H7 (cell line): Measurements from ENCODE around the gene TOP3B. TPM values are rescaled to one million over a fixed set of nuclear protein-coding genes. Genes with fewer than 3 reads are reported as not detected.

ENCODE experiments used
- DNase-seq: peaks from one replicate; pipeline ENCODE4 v3.0.0; 2012
- H3K27me3 ChIP-seq: 2 replicates; pipeline ENCODE4 v1.6.0; 2011; ENCODE audit warnings: mild to moderate bottlenecking, low read length; ENCODE audit not compliant: control insufficient read depth, insufficient read depth
- H3K36me3 ChIP-seq: replicated peaks from 2 replicates; pipeline ENCODE4 v1.5.1; 2011; ENCODE audit warnings: low read length; ENCODE audit not compliant: control insufficient read depth, insufficient read depth
- H3K4me3 ChIP-seq: 2 replicates; pipeline ENCODE4 v1.5.1; 2011; ENCODE audit warnings: low read depth, mild to moderate bottlenecking, control low read depth, low read length, moderate library complexity; ENCODE audit not compliant: insufficient read depth
- total RNA-seq: library from RNA; depleted of rRNA; stranded (reverse); fragments of >200 nt; shearing (Covaris generic); gene quantifications from 2 replicates; pipeline ENCODE4 v1.2.3, GENCODE V29; 2014

Gene TOP3B
- total RNA-seq, 1 experiment from 2014 or later: 53.8 TPM

DNA sequence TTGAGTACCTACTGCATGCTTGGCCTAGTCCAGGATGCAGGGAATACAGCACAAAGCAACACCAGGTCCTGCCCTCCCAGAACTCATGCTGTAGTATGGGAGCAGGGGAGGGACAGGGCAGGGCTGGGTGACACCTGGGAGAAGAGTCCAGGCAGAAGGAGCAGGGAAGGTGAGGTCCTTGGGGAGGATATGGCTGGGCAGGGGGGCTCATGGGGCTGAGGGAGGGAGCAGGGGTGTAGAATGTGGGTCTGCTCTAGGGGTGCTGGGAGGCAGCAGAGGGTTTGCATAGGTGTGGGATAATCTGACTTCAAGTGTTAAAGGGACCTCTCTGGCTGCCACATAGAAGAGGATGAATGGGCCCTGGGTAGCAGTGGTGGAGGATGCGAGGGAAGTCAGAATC is 4.8 kb downstream of the TOP3B start:
- H3K36me3 ChIP-seq: peaks cover 9% of the 10 kb centered on the region
- DNase-seq: no peak
- no peaks in the 10 kb centered on the region for H3K27me3 ChIP-seq
- H3K4me3 ChIP-seq: no peak overlapping the region

DNA sequence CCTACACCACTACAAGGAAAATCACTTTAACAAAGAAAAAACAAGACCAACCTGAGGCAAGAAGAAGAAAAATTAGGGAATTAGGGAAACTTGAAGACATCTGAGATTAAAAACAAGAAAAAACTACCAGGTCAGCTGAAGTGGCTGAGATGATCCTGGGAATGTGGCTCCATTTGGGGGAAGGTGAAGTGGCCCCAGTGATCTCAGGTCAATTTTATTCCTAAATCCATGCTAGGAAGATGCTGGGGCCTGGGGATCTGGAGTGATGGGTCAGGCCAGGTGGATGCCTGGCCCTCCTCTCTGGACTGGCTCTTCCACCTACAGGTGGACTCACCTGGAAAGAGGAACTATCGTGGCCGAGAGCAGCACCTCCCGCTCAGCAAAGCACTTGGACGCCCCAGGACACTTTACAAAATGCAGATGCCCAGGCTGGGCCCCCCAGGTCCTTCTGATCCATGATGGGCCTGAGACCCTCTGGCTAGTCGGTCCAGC is 6.7 kb downstream of the TOP3B start:
- H3K36me3 ChIP-seq: peaks cover 22% of the 10 kb centered on the region
- no peak for DNase-seq
- no peak overlapping the region for H3K4me3 ChIP-seq
- no peaks in the 10 kb centered on the region for H3K27me3 ChIP-seq

DNA sequence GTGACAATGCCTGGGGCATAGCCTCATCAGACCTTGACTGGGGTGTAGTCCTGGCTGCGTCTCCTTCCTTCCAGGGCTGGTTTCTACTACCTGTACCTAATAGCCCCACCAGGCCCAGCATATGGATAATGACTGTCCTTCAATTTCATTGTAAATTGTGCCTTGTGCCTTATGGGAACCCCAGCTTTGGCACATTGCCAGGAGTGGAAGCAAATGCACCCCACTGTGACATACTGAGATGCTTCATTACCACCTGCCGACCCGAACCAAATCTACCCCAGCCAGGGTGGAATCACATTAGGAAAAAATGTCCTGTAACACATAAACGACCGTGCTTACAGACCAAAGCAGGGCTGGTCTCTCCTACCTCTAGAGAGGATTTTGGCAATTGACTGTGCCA is 7.3 kb downstream of the TOP3B start:
- Histone ChIP-seq H3K4me3 (no peak overlapping the region), H3K27me3 (no peaks in the 10 kb centered on the region), H3K36me3 (peaks cover 24% of the 10 kb centered on the region)
- DNase-seq: no peak

DNA sequence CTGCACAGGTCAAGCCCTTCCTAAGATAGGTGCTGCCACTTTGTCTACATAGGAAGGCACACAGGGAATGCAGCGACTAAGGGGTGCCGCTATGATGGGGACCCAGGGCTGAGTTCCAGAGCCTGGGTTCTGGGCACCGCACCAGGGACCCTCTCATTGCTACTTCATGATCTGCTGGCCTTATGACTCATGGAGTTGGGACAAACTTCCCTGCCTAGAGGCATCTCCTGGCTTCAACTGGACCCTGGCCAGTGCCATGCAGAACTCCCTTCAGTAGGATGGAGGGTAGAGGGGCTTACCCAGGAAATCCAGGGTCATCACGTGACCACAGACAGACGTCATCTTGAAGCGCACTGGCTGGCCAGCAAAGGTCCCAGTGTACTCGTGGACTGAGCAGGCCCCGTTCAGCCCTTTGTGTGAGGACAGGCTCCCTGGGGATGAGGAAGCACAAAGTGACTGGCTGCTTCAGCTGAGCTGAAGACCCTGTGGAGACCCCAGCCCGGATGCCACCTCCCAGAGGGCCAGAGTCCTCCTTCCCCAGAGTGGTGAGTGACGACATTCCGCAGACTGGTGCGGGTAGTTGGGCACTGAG is 8.4 kb downstream of the TOP3B start:
- Histone ChIP-seq H3K27me3 (no peaks in the 10 kb centered on the region), H3K36me3 (peaks cover 26% of the 10 kb centered on the region), H3K4me3 (no peak overlapping the region)
- DNase-seq: no peak

DNA sequence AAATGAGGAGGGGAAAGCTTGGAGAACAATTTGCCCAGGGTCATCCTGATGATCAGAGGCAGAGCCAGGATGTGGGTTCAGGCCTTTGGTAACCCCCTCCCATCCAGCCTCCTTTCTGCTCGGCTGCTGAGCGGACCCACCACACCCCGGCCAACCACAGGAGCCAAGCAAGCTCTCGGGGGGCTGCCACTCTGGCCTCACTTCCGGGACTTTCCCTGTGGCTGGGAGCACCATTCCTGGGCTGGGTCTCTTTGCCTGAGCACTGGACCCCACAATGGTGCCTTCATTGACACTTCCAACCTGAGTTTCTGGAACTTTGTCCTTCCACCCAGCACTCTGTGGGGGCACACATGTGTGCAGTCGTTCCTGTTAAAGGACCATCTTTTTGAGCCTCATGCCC is 9.8 kb downstream of the TOP3B start:
- Histone ChIP-seq H3K36me3 (peaks cover 37% of the 10 kb centered on the region), H3K4me3 (no peak overlapping the region), H3K27me3 (no peaks in the 10 kb centered on the region)
- DNase-seq: no peak

DNA sequence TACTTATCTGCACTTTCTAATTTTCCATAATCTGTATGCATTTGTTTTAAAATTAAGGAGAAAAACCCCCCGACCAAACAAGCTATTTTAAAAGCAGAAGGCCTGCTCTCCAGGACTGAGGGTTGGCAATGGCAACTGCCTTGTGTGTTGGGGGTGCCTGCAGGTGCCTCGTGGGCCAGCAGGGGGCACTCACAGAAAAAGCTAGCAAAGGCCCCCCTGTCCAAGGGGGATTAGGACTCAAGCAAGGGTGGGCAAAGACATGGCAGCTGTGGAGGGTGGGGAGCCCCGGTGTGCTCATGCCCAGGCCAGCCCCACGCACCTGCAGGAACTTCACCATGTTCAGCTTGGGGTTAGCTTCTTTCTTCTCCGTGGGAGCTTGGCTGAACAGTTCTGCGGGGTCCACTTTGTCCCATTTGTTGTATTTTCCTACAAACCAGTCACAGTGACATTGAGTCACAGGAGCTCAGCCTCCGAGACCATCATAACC is 10.3 kb downstream of the TOP3B start:
- Histone ChIP-seq H3K27me3 (no peaks in the 10 kb centered on the region), H3K4me3 (no peak overlapping the region), H3K36me3 (peaks cover 40% of the 10 kb centered on the region)
- DNase-seq: peak; percentile 96

DNA sequence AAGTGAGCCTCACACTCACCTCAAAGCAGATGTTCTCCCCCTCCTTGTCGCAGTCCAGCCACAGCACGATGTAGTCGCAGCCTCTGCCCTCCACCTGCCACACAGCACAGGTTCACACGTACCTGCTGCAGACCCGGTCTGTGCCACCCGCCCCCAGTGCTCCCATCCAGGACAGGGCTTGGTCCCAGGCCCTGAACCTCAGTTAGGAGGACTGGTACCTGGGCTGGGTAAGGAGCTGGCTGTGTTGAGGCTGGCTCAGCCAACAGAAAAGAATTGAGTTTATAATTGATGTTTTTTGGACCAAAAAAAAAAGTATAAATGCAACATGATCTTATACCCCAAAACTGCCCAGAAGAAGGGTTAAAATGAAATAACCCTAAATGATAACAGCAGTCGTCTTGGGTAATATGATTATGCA is 10.7 kb downstream of the TOP3B start:
- Histone ChIP-seq H3K36me3 (peaks cover 45% of the 10 kb centered on the region), H3K27me3 (no peaks in the 10 kb centered on the region), H3K4me3 (no peak overlapping the region)
- DNase-seq: no peak

DNA sequence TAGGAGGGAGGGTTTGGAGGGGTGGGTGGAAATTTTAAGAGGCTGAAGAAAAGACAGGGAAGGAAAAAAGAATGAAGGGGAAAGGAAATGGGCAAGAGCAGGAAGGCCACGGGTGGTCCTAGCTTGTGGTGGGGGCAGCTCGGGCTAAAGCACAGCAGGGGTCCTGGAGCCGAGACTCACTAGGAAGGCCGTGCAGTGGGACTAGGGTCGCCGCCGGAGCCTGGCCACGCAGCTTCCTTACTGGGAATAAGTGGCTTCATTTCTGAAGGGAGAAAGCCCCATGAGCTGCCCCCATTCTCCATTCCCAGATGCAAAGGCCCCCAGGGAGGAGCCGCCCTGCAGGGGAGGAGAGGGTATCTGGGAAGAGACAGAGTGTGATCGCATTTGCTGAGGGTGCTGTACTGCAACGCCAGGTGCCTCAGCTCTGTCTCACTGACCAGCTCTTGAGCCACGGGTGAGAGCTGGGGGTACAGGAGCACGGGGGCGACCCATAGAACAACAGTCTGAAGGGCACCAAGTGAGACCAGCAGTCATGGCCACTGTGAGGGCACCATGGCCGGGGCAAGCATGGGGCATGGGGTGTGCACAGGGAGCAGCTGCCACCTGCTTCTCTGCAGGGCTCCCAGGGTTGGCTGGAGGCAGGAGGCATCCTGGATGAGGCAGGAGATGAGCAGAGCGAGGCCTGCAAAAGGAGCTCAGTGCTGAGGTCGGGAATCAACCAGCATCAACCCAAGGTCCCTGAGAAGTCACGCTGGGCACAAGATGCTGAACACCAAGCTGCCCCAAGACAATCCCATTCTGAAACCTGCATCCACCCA is 11.6 kb downstream of the TOP3B start:
- Histone ChIP-seq H3K27me3 (no peaks in the 10 kb centered on the region), H3K36me3 (peaks cover 52% of the 10 kb centered on the region), H3K4me3 (no peak overlapping the region)
- no peak for DNase-seq

DNA sequence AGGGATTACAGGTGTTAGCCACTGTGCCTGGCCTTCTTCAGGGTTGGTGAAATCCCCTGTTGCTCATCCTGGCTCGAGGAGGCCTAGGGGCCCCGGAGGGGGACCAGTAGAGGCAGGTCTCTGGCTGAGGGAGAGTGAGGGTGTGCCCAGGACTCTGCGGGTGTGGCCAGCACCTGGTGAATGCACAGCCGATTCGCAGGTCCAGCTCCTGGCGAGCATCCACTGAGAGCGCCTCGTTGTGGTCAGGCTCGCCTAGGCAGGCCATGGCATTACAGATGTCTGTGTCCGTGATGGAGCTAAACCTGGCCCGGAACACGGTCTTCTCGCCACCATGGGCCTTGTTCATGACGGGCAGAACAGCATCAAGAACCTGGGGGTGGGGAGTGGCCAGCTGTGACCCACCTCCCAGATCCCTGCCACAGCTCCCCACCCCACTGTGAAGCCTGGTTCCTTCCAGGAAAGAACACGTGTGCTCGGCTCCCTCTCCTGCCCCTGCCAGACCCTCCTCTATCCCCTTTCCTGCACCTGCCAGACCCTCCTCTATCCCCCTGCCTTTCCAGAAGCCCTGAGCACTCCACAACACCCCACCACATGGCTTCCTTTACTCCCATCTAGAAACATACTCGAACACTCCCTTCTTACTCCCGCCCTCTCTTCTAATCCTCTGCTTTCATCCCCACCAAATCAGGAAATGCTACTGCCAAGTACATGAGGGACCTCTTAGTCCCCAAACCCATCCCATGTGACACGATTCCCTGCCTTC is 12.4 kb downstream of the TOP3B start:
- H3K27me3 ChIP-seq: no peaks in the 10 kb centered on the region
- H3K36me3 ChIP-seq: peaks cover 49% of the 10 kb centered on the region
- no peak for DNase-seq
- H3K4me3 ChIP-seq: no peak overlapping the region

DNA sequence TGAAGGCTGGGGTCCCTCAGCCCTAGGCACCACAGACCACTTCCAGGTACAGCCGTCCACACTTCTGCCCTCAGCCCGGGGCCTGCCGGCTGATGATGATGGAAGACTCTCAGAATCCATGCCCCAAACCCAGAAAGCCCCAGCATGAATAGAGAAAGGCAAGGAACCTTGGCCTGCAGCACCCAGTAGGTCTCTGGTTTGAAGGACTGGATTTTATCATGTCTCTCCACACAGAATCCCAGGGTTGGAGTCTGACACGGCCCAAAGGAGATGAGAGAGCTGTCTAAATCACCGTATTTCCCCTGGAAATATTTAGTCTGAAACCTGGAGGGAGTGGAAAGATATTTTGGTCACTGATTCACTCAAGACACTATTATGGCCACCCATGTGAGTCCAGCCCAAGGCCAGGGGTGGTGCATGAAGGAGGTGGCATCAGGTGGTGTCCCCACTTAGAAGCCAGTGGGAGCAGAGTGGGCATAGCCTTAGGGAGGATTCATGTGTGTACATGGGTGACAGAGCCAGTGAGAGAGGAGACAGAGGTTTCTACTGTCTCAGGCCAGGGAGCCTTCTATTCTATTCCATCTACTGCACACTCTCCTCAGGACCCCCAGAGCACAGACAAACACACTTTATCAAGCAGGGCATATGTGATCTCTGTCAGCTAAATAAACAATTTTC is 14.0 kb downstream of the TOP3B start:
- H3K4me3 ChIP-seq: no peak overlapping the region
- no peaks in the 10 kb centered on the region for H3K27me3 ChIP-seq
- H3K36me3 ChIP-seq: peaks cover 59% of the 10 kb centered on the region
- DNase-seq: no peak

DNA sequence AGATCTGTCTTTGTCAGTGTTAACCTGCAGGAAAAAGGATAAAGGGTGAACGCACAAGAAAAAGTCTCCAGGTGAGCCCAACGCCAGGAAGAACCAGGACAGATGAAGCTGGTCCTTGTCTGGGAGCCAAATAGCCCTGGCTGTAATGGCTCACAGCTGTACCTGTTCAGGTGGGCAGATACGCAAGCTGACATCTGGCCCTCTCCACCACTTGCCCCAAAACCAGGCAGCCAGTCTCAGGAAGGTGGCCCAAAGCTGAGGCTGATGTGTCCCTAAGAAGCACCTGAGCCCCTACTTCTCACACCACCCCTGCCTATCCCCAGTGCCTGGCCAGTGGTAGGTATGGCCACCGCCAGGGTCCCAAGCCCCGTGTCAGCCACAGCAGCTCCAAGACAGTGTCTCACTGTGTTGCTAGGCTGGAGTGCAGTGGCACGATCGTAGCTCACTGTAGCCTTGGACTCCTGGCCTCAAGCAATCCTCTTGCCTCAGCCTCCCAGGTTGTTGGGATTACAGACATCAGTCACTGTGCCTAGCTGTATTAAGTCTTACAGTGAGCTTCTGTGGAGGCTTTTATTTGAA is 14.8 kb downstream of the TOP3B start:
- Histone ChIP-seq H3K27me3 (no peaks in the 10 kb centered on the region), H3K36me3 (peaks cover 63% of the 10 kb centered on the region), H3K4me3 (no peak overlapping the region)
- DNase-seq: no peak

DNA sequence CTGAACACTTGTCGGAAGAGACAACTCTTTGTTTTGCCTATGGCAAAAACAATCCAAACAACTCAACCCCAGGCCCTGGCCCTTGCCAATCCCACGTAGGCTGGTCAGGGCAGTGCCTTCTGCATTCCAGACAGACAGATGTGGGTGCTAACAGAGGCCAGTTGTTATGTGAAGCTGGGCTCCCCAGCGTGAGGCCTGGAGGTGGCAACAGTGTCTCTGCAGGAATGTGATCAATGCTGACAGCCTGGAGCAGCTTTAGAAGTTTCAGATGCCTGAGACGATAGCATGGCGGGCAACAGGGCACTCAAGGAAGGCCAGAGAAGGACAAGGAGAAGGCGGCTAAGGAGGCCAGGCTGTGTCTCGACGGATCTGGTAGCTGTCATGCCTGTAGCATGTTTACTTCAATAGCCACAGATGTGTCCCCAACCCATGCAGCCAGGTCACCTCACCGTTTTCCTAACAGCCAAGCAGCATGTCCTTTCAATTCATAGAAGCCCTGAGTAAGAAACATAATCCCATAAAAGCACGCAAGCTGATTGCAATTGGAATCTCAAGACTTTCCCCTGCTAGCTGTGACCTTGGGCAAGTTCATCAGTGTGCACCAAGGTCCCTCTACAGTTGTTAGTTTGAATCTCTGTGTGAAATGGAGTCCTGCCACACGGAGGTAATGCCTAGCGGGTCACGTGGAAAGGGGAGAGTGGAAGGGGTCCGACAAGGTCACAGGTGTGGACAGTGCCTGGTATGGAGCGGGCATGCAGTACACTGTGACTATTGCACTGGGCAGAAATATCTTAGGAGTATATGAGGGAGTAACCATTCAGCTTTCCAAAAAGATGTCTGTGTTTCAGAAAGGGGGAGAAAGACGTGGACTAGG is 15.7 kb downstream of the TOP3B start:
- no peak overlapping the region for H3K4me3 ChIP-seq
- H3K36me3 ChIP-seq: peaks cover 61% of the 10 kb centered on the region
- DNase-seq: no peak
- no peaks in the 10 kb centered on the region for H3K27me3 ChIP-seq

DNA sequence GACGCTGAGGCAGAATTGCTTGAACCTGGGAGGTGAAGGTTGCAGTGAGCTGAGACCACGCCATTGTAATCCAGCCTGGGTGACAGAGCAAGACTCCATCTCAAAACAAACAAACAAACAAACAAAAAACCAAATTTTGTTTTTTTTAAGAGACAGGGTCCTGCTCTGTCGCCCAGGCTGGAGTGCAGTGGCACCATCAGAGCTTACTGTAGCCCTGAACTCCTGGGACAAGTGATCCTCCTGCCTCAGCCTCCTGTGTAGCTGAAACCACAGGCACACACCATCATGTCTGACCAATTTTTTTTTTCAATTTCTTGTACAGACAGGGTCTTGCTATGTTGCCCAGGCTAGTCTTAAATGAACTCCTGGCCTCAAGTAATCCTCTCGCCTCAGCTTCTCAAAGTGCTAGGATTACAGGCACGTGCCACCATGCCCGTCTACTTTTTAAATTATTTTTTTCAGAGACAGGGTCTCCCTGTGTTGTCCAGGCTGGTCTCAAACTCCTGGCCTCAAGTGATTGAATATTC is 16.8 kb downstream of the TOP3B start:
- peaks cover 56% of the 10 kb centered on the region for H3K36me3 ChIP-seq
- DNase-seq: no peak

More for the DNA sequence above, 16.8 kb downstream of the TOP3B start:
- Histone ChIP-seq H3K27me3 (no peaks in the 10 kb centered on the region), H3K4me3 (no peak overlapping the region)
